Keratinocyte (primary cell): ENCODE data around the gene CYP4A22. TPM values are rescaled to one million over a fixed set of nuclear protein-coding genes. Genes with fewer than 3 reads are reported as not detected.
"Not testable (repeated sequence)": the region's sequence is repeated elsewhere in the genome, so short reads cannot be mapped to it uniquely, and the experiment has no call there.

Source experiments
- DNase-seq: peaks from one replicate; pipeline ENCODE4 v3.0.0-alpha.2; 2011; ENCODE audit warnings: low read depth, missing footprints, low spot score
- FAIRE-seq: peaks from 2 replicates; lab custom pipeline; 2011; peaks lifted over from hg19 to GRCh38; lab: Jason Lieb, UNC
- H2AFZ ChIP-seq: 2 replicates; pipeline ENCODE4 v1.6.0; 2012; ENCODE audit warnings: low read length, control low read depth, inconsistent platforms; ENCODE audit not compliant: control insufficient read depth
- H3K27ac ChIP-seq: 2 replicates; pipeline ENCODE4 v1.5.1; 2011; ENCODE audit warnings: low read length; ENCODE audit not compliant: control insufficient read depth, insufficient read depth
- H3K27me3 ChIP-seq: 3 replicates; pipeline ENCODE4 v1.6.0; 2011; ENCODE audit warnings: low read length; ENCODE audit not compliant: control insufficient read depth, insufficient read depth; ENCODE audit errors: extremely low read depth
- H3K36me3 ChIP-seq, 2 experiments: 2 replicates in 1 of 2; 3 replicates in 1 of 2; pipeline ENCODE4 v1.5.1; 2011; ENCODE audit warnings: low read length in 2 of 2, mild to moderate bottlenecking in 1 of 2; ENCODE audit not compliant: control insufficient read depth in 2 of 2, insufficient read depth in 2 of 2; ENCODE audit errors: extremely low read depth in 1 of 2
- H3K4me1 ChIP-seq: 3 replicates; pipeline ENCODE4 v1.5.1; 2011; ENCODE audit warnings: low read length; ENCODE audit not compliant: control insufficient read depth, insufficient read depth; ENCODE audit errors: extremely low read depth
- H3K4me2 ChIP-seq: 3 replicates; pipeline ENCODE4 v1.6.0; 2011; ENCODE audit warnings: low read depth, low read length; ENCODE audit not compliant: control insufficient read depth, insufficient read depth; ENCODE audit errors: extremely low read depth
- H3K4me3 ChIP-seq, 3 experiments: fragments of 200-600 bp in 1 of 3; sonication (generic) in 1 of 3; 2 replicates in 2 of 3; 3 replicates in 1 of 3; pipeline ENCODE4 v1.5.1; 2011 to 2016; ENCODE audit warnings: low read length in 3 of 3, mild to moderate bottlenecking in 3 of 3, control low read depth in 2 of 3, inconsistent platforms in 1 of 3, low read depth in 1 of 3, mixed read lengths in 1 of 3, mixed run types in 1 of 3, moderate library complexity in 1 of 3; ENCODE audit not compliant: control insufficient read depth in 2 of 3, insufficient read depth in 2 of 3; ENCODE audit errors: extremely low read depth in 1 of 3
- H3K79me2 ChIP-seq: 2 replicates; pipeline ENCODE4 v1.6.0; 2012; ENCODE audit warnings: low read length; ENCODE audit not compliant: control insufficient read depth, insufficient read depth
- H3K9ac ChIP-seq: 3 replicates; pipeline ENCODE4 v1.6.0; 2011; ENCODE audit warnings: low read length; ENCODE audit not compliant: control insufficient read depth, insufficient read depth; ENCODE audit errors: extremely low read depth
- H3K9me1 ChIP-seq: 3 replicates; pipeline ENCODE4 v1.6.0; 2011; ENCODE audit warnings: low read length; ENCODE audit not compliant: control insufficient read depth, insufficient read depth; ENCODE audit errors: extremely low read depth
- H3K9me3 ChIP-seq: 2 replicates; pipeline ENCODE4 v1.5.1; 2012; ENCODE audit warnings: low read depth, low read length; ENCODE audit not compliant: control insufficient read depth
- H4K20me1 ChIP-seq: 3 replicates; pipeline ENCODE4 v1.6.0; 2011; ENCODE audit warnings: low read length; ENCODE audit not compliant: control insufficient read depth, insufficient read depth; ENCODE audit errors: extremely low read depth
- EZH2 ChIP-seq: IDR thresholded peaks from one replicate; pipeline ENCODE4 v1.6.1; 2012; ENCODE audit warnings: inconsistent platforms, mild to moderate bottlenecking, low read length, moderate library complexity
- dilution Hi-C: fragments of 300-500 bp; cut with MboI; formaldehyde crosslinking; loops from one replicate; pipeline ENCODE4 v1.7.0; 2020; ENCODE audit warnings: low sequenced_read_pairs; ENCODE audit not compliant: extremely low pct_ligation_motif_present
- polyA plus RNA-seq, 5 experiments: library from polyadenylated mRNA; depleted of rRNA in 3 of 5; stranded (reverse) in 3 of 5; stranded (forward) in 1 of 5; unstranded in 1 of 5; fragments of >200 nt; gene quantifications; 1 replicate in 1 of 5; 2 replicates in 3 of 5; 3 replicates in 1 of 5; pipeline versions ENCODE4 v1.2.1 to v1.2.3, GENCODE V29; 2011 to 2012; ENCODE audit warnings: missing spikeins in 2 of 5, low read depth in 1 of 5, low replicate concordance in 1 of 5
- TF ChIP-seq, protein P1 (sequence below), 3 experiments: IDR thresholded peaks in 1 of 3; conservative IDR thresholded peaks in 1 of 3; optimal IDR thresholded peaks in 1 of 3; 2 replicates in 2 of 3; 3 replicates in 1 of 3; pipeline versions ENCODE3 to v1.5.1; 2011; ENCODE audit warnings: low read length in 3 of 3, mild to moderate bottlenecking in 3 of 3, moderate library complexity in 2 of 3, control low read depth in 1 of 3, inconsistent platforms in 1 of 3; ENCODE audit not compliant: insufficient read depth in 2 of 3; ENCODE audit errors: extremely low read depth in 1 of 3

CYP4A22 gene
- polyA plus RNA-seq, 1 donor (not counting 4 experiments of a cell fraction or from before 2014, with no cell fraction given) = not detected

DNA sequence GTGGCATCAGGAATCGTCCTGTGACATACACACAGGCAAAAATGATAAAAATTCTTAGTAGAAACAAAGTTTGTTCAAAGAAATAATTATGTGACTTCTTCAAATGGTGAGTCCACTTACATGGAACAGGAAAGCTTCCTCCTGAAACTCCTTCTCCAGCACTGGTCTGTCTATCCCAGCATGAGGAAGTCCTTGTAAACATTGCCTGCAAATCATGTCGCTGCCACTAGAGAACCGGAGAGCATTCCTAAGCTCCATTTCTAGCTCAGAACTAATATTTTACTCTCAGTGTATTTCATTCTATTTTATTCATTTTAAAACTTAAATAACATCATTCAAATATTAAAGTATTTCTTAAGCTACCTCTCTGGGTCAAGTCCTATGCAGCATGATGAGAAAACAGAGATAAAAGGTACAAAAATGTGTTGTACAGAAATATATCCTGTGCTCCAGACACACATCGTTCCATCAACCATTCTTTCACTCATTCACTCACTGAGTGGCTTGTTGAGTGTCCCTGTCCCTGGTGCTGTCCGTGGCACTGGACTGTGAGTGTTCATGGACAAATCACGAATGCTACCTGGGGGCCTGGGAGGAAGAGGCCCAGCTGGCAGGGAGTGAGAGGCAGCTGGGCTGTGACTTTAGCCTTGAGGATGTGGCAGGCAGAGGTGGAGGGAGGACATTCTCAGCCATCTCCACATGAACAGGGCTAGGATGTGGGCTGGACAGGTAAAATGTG is 10.0 kb downstream of the CYP4A22 start:
- no peak overlapping the region for H3K4me3 ChIP-seq
- H3K4me1 ChIP-seq = no peaks in the 10 kb centered on the region
- H3K9me3 ChIP-seq = no peaks in the 10 kb centered on the region
- no peak for FAIRE-seq
- H3K4me2 ChIP-seq = no peak overlapping the region
- DNase-seq = no peak
- TF ChIP-seq, protein P1, sequence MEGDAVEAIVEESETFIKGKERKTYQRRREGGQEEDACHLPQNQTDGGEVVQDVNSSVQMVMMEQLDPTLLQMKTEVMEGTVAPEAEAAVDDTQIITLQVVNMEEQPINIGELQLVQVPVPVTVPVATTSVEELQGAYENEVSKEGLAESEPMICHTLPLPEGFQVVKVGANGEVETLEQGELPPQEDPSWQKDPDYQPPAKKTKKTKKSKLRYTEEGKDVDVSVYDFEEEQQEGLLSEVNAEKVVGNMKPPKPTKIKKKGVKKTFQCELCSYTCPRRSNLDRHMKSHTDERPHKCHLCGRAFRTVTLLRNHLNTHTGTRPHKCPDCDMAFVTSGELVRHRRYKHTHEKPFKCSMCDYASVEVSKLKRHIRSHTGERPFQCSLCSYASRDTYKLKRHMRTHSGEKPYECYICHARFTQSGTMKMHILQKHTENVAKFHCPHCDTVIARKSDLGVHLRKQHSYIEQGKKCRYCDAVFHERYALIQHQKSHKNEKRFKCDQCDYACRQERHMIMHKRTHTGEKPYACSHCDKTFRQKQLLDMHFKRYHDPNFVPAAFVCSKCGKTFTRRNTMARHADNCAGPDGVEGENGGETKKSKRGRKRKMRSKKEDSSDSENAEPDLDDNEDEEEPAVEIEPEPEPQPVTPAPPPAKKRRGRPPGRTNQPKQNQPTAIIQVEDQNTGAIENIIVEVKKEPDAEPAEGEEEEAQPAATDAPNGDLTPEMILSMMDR (optimal IDR thresholded peaks at IDR 0.05 in 1 of 3, IDR thresholded peaks at IDR 0.05 in 1 of 3, conservative IDR thresholded peaks at IDR 0.05 in 1 of 3; ENCODE audit: extremely low read depth in 1 of 3, insufficient read depth in 2 of 3, low read length in 3 of 3) = no peak
- no peak for TF ChIP-seq EZH2
- no peak overlapping the region for H2AFZ ChIP-seq
- no peaks in the 10 kb centered on the region for H4K20me1 ChIP-seq
- dilution Hi-C loops = no loop called here
- no peak overlapping the region for H3K27ac ChIP-seq
- no peaks in the 10 kb centered on the region for H3K36me3 ChIP-seq
- H3K79me2 ChIP-seq = no peaks in the 10 kb centered on the region
- no peaks in the 10 kb centered on the region for H3K27me3 ChIP-seq
- no peaks in the 10 kb centered on the region for H3K9me1 ChIP-seq
- no peak overlapping the region for H3K9ac ChIP-seq

GRCh38 chr1:47149162-47149561 is 11.9 kb downstream of the CYP4A22 start:
- H3K9ac ChIP-seq, H3K79me2 ChIP-seq, H2AFZ ChIP-seq, H3K27ac ChIP-seq, H3K4me3 ChIP-seq, H3K36me3 ChIP-seq, FAIRE-seq, H4K20me1 ChIP-seq, H3K4me1 ChIP-seq, H3K9me1 ChIP-seq, dilution Hi-C loops, DNase-seq, H3K27me3 ChIP-seq, H3K9me3 ChIP-seq, H3K4me2 ChIP-seq: not testable (repeated sequence)

DNA sequence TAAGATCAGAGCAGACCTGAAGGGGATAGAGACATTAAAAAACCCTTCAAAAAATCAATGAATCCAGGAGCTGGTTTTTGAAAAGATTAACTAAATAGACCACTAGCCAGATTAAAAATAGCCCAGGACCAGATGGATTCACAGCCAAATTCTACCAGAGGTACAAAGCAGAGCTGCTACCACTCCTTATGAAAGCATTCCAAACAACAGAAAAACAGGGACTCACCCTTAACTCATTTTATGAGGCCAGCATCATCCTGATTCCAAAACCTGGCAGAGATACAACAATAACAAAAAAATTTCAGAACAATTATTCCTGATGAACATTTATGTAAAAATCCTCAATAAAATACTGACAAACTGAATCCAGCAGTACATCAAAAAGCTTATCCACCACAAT is 19.2 kb downstream of the CYP4A22 start:
- FAIRE-seq, H3K4me2 ChIP-seq, H3K9me3 ChIP-seq, H3K9me1 ChIP-seq, H3K27me3 ChIP-seq, H3K36me3 ChIP-seq, H3K9ac ChIP-seq, H4K20me1 ChIP-seq, H3K4me1 ChIP-seq, H2AFZ ChIP-seq, H3K4me3 ChIP-seq, H3K27ac ChIP-seq, DNase-seq, H3K79me2 ChIP-seq, dilution Hi-C loops: not testable (repeated sequence)

GRCh38 chr1:47157957-47158356 is 20.7 kb downstream of the CYP4A22 start:
- H3K4me2 ChIP-seq, H3K79me2 ChIP-seq, H3K4me3 ChIP-seq, H3K27me3 ChIP-seq, H3K9me3 ChIP-seq, H4K20me1 ChIP-seq, H3K4me1 ChIP-seq, H3K9ac ChIP-seq, dilution Hi-C loops, H3K9me1 ChIP-seq, H3K36me3 ChIP-seq, H3K27ac ChIP-seq, DNase-seq, FAIRE-seq, H2AFZ ChIP-seq: not testable (repeated sequence)
